HG03439 (cell line): ENCODE measurements around the gene COL6A3.

Experiments
- ATAC-seq: cut with Tn5 transposase; IDR thresholded peaks from one replicate; pipeline ENCODE4 v1.9.1; 2021; ENCODE audit warnings: mild to moderate bottlenecking, moderate library complexity; ENCODE audit not compliant: unreplicated experiment

The COL6A3 gene

GRCh38 chr2:237322564-237322963 lies 91.4 kb downstream of the COL6A3 start:
- ATAC-seq, result no peak

GRCh38 chr2:237321746-237322145 lies 92.2 kb downstream of the COL6A3 start:
- no peak for ATAC-seq

- no peak for ATAC-seq
These were observed 93.0 kb downstream of the COL6A3 start for GRCh38 chr2:237320801-237321560.

GRCh38 chr2:237319887-237320286 lies 94.1 kb downstream of the COL6A3 start:
- ATAC-seq, result no peak

GRCh38 chr2:237319086-237319820 lies 94.7 kb downstream of the COL6A3 start:
- ATAC-seq, result no peak

GRCh38 chr2:237316339-237316738 lies 97.6 kb downstream of the COL6A3 start:
- no peak for ATAC-seq

GRCh38 chr2:237315829-237316225 lies 98.1 kb downstream of the COL6A3 start:
- ATAC-seq, result no peak

GRCh38 chr2:237315170-237315828 lies 98.7 kb downstream of the COL6A3 start:
- no peak for ATAC-seq

- no peak for ATAC-seq
These were observed 99.3 kb downstream of the COL6A3 start for GRCh38 chr2:237314681-237315080.

- ATAC-seq, result no peak
These were observed 99.8 kb downstream of the COL6A3 start for GRCh38 chr2:237314198-237314597.

- ATAC-seq, result no peak
These were observed 101.8 kb downstream of the COL6A3 start for GRCh38 chr2:237312021-237312755.

GRCh38 chr2:237310515-237311114 lies 103.3 kb downstream of the COL6A3 start:
- ATAC-seq, result no peak

- ATAC-seq, result no peak
These were observed 104.5 kb downstream of the COL6A3 start for GRCh38 chr2:237309416-237309815.

- no peak for ATAC-seq
These were observed 105.0 kb downstream of the COL6A3 start for GRCh38 chr2:237309011-237309410.

- ATAC-seq, result no peak
These were observed 106.5 kb downstream of the COL6A3 start for GRCh38 chr2:237307474-237307873.

GRCh38 chr2:237306787-237307170 lies 107.2 kb downstream of the COL6A3 start:
- ATAC-seq, result no peak

- no peak for ATAC-seq
These were observed 107.7 kb downstream of the COL6A3 start for GRCh38 chr2:237306083-237306786.

- ATAC-seq, result no peak
These were observed 108.4 kb downstream of the COL6A3 start for GRCh38 chr2:237305579-237305978.

- no peak for ATAC-seq
These were observed 109.0 kb downstream of the COL6A3 start for GRCh38 chr2:237304763-237305514.
